Ishikawa (cell line): Measurements from ENCODE around the gene CASP9.

Source experiments
- CEBPB ChIP-seq: IDR thresholded peaks from 2 replicates; pipeline ENCODE4 v1.6.1; 2012
- CREB1 ChIP-seq: IDR thresholded peaks from 2 replicates; pipeline ENCODE4 v1.6.1; 2012; ENCODE audit warnings: low read depth
- EGR1 ChIP-seq: IDR thresholded peaks from 2 replicates; pipeline ENCODE4 v1.6.1; 2012

DNA sequence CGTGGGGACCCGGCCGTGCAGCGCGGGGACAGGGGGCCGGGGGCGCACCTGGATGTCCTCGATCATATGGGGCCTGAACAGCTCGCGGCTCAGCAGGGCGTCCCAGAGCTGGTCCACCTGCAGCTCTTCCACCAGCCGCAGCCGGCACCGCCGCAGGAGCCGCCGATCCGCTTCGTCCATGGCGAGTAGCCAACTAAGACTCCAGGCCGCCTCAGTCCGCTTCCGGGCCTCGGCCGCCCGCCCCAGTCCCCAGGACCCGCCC, at the start of gene CASP9:
- TF ChIP-seq CREB1 (no peak), CEBPB (no peak), EGR1 (no peak)
